HG03025 (cell line): ENCODE measurements around the gene WDR70.
"Not testable (repeated sequence)": the region's sequence is repeated elsewhere in the genome, so short reads cannot be mapped to it uniquely, and the experiment has no call there.

ENCODE experiments used
- ATAC-seq: cut with Tn5 transposase; IDR thresholded peaks from one replicate; pipeline ENCODE4 v1.9.1; 2021; ENCODE audit warnings: mild to moderate bottlenecking, moderate library complexity; ENCODE audit not compliant: unreplicated experiment, low FRiP score

WDR70 gene

GRCh38 chr5:37506722-37507121, 127.6 kb downstream of the WDR70 start:
- no peak for ATAC-seq

GRCh38 chr5:37511646-37512045, 132.5 kb downstream of the WDR70 start:
- no peak for ATAC-seq

GRCh38 chr5:37514946-37515345, 135.8 kb downstream of the WDR70 start:
- no peak for ATAC-seq

GRCh38 chr5:37517686-37518085, 138.6 kb downstream of the WDR70 start:
- ATAC-seq: no peak

- not testable (repeated sequence) for ATAC-seq
Observed at GRCh38 chr5:37518356-37518755, 139.2 kb downstream of the WDR70 start.

GRCh38 chr5:37519304-37519703, 140.2 kb downstream of the WDR70 start:
- no peak for ATAC-seq

GRCh38 chr5:37519807-37520206, 140.7 kb downstream of the WDR70 start:
- no peak for ATAC-seq

GRCh38 chr5:37520811-37521210, 141.7 kb downstream of the WDR70 start:
- no peak for ATAC-seq

GRCh38 chr5:37532976-37533740, 154.0 kb downstream of the WDR70 start:
- ATAC-seq: no peak

GRCh38 chr5:37533851-37534250, 154.7 kb downstream of the WDR70 start:
- no peak for ATAC-seq

- ATAC-seq: no peak
Observed at GRCh38 chr5:37539459-37539858, 160.3 kb downstream of the WDR70 start.

- ATAC-seq: no peak
Observed at GRCh38 chr5:37543216-37543615, 164.1 kb downstream of the WDR70 start.

- ATAC-seq: no peak
Observed at GRCh38 chr5:37549411-37549810, 170.3 kb downstream of the WDR70 start.

GRCh38 chr5:37552161-37552560, 173.0 kb downstream of the WDR70 start:
- ATAC-seq: no peak

GRCh38 chr5:37552770-37553719, 173.9 kb downstream of the WDR70 start:
- ATAC-seq: no peak

GRCh38 chr5:37553720-37554404, 174.7 kb downstream of the WDR70 start:
- ATAC-seq: no peak

GRCh38 chr5:37554405-37554739, 175.3 kb downstream of the WDR70 start:
- ATAC-seq: no peak

GRCh38 chr5:37554938-37555337, 175.8 kb downstream of the WDR70 start:
- ATAC-seq: no peak

- no peak for ATAC-seq
Observed at GRCh38 chr5:37557734-37558293, 178.7 kb downstream of the WDR70 start.

GRCh38 chr5:37565062-37565670, 186.0 kb downstream of the WDR70 start:
- no peak for ATAC-seq
